ENCODE results near the gene HLA-DOB.

Gene HLA-DOB

GRCh38 chr6:32794510-32794909 lies 22.3 kb downstream of the HLA-DOB start:
- H3K4me2 ChIP-seq (ENCODE audit: low read length), result no peak overlapping the region
- H3K79me2 ChIP-seq (ENCODE audit: insufficient read depth, low read length), result no peaks in the 10 kb centered on the region
- no peak overlapping the region for H3K27ac ChIP-seq (ENCODE audit: low read depth, low read length, poor library complexity, severe bottlenecking)
- H2AFZ ChIP-seq (ENCODE audit: low read length), result no peak overlapping the region
- no peaks in the 10 kb centered on the region; the same call in 1 of the 2 replicates for H3K27me3 ChIP-seq (ENCODE audit: insufficient read depth, low read length)
- H3K4me3 ChIP-seq (ENCODE audit: low read depth, low read length, poor library complexity, severe bottlenecking), result no peak overlapping the region
- peaks cover 19% of the 10 kb centered on the region for H3K4me1 ChIP-seq (ENCODE audit: insufficient read depth, low read length, severe bottlenecking)
- H3F3A ChIP-seq (ENCODE audit: insufficient read depth, low read length), result no peaks in the 10 kb centered on the region
- no peak overlapping the region for H3K9ac ChIP-seq (ENCODE audit: low read length)
- no peaks in the 10 kb centered on the region; the same call in 1 of the 2 replicates for H3K36me3 ChIP-seq (ENCODE audit: insufficient read depth, low read length)
- TF ChIP-seq CTCF (IDR thresholded peaks at IDR 0.05; ENCODE audit: low read length) (no peak), EZH2 (IDR thresholded peaks at IDR 0.05; ENCODE audit: borderline replicate concordance, low read length) (no peak)
- H4K20me1 ChIP-seq (ENCODE audit: insufficient read depth, low read length), result no peaks in the 10 kb centered on the region
- no peaks in the 10 kb centered on the region for H3K9me2 ChIP-seq (ENCODE audit: low read depth, low read length)
- H3K9me3 ChIP-seq (ENCODE audit: low read length), result peaks cover 7% of the 10 kb centered on the region

- H3K36me3 ChIP-seq (ENCODE audit: insufficient read depth, low read length), result no peaks in the 10 kb centered on the region
- no peak overlapping the region for H2AFZ ChIP-seq (ENCODE audit: low read length)
- no peak overlapping the region for H3K4me3 ChIP-seq (ENCODE audit: low read depth, low read length, poor library complexity, severe bottlenecking)
- no peaks in the 10 kb centered on the region for H3K79me2 ChIP-seq (ENCODE audit: insufficient read depth, low read length)
- H3F3A ChIP-seq (ENCODE audit: insufficient read depth, low read length), result no peaks in the 10 kb centered on the region
- no peaks in the 10 kb centered on the region for H3K9me2 ChIP-seq (ENCODE audit: low read depth, low read length)
- no peaks in the 10 kb centered on the region for H3K9me3 ChIP-seq (ENCODE audit: low read length)
- no peak overlapping the region for H3K9ac ChIP-seq (ENCODE audit: low read length)
- peaks cover 19% of the 10 kb centered on the region for H3K4me1 ChIP-seq (ENCODE audit: insufficient read depth, low read length, severe bottlenecking)
- no peak for TF ChIP-seq CTCF (IDR thresholded peaks at IDR 0.05; ENCODE audit: low read length)
- TF ChIP-seq EZH2 (IDR thresholded peaks at IDR 0.05; ENCODE audit: borderline replicate concordance, low read length), result no peak
- H3K27ac ChIP-seq (ENCODE audit: low read depth, low read length, poor library complexity, severe bottlenecking), result no peak overlapping the region
- H4K20me1 ChIP-seq (ENCODE audit: insufficient read depth, low read length), result no peaks in the 10 kb centered on the region
- no peaks in the 10 kb centered on the region; the same call in 1 of the 2 replicates for H3K27me3 ChIP-seq (ENCODE audit: insufficient read depth, low read length)
- H3K4me2 ChIP-seq (ENCODE audit: low read length), result no peak overlapping the region
Measured at GRCh38 chr6:32792901-32793435, 23.8 kb downstream of the HLA-DOB start.

GRCh38 chr6:32790306-32790705 lies 26.5 kb downstream of the HLA-DOB start:
- TF ChIP-seq EZH2 (IDR thresholded peaks at IDR 0.05; ENCODE audit: borderline replicate concordance, low read length) (no peak), CTCF (IDR thresholded peaks at IDR 0.05; ENCODE audit: low read length) (no peak)
- Histone ChIP-seq H3K9me2 (ENCODE audit: low read depth, low read length) (no peaks in the 10 kb centered on the region), H3K27ac (ENCODE audit: low read depth, low read length, poor library complexity, severe bottlenecking) (no peak overlapping the region), H3K36me3 (ENCODE audit: insufficient read depth, low read length) (no peaks in the 10 kb centered on the region), H3F3A (ENCODE audit: insufficient read depth, low read length) (no peaks in the 10 kb centered on the region), H3K9me3 (ENCODE audit: low read length) (no peaks in the 10 kb centered on the region), H2AFZ (ENCODE audit: low read length) (no peak overlapping the region), H3K4me2 (ENCODE audit: low read length) (no peak overlapping the region), H3K79me2 (ENCODE audit: insufficient read depth, low read length) (no peaks in the 10 kb centered on the region), H3K9ac (ENCODE audit: low read length) (no peak overlapping the region), H3K4me1 (ENCODE audit: insufficient read depth, low read length, severe bottlenecking) (peaks cover 4% of the 10 kb centered on the region), H3K4me3 (ENCODE audit: low read depth, low read length, poor library complexity, severe bottlenecking) (no peak overlapping the region), H4K20me1 (ENCODE audit: insufficient read depth, low read length) (no peaks in the 10 kb centered on the region), H3K27me3 (ENCODE audit: insufficient read depth, low read length) (no peaks in the 10 kb centered on the region; the same call in 1 of the 2 replicates)
